Fibroblast of lung (primary cell): ENCODE results near the gene LRRFIP1. TPM values are rescaled to one million over a fixed set of nuclear protein-coding genes. Genes with fewer than 3 reads are reported as not detected.

Source experiments
- DNase-seq, 2 donors: peaks; one replicate each; pipeline versions ENCODE4 v3.0.0 to v3.0.0-alpha.2; 2010; ENCODE audit warnings: low read depth in 2 of 2
- H2AFZ ChIP-seq: 2 replicates; pipeline ENCODE4 v1.5.1; 2012; ENCODE audit warnings: low read length, control low read depth, inconsistent platforms
- H3K27ac ChIP-seq: 2 replicates; pipeline ENCODE4 v1.5.1; 2011; ENCODE audit warnings: low read length, control low read depth; ENCODE audit not compliant: insufficient read depth
- H3K27me3 ChIP-seq: 2 replicates; pipeline ENCODE4 v1.5.1; 2011; ENCODE audit warnings: mild to moderate bottlenecking, low read length; ENCODE audit not compliant: control insufficient read depth, insufficient read depth
- H3K36me3 ChIP-seq: 2 replicates; pipeline ENCODE4 v1.5.1; 2011; ENCODE audit warnings: low read length; ENCODE audit not compliant: control insufficient read depth, insufficient read depth
- H3K4me1 ChIP-seq: 2 replicates; pipeline ENCODE4 v1.5.1; 2011; ENCODE audit warnings: low read length; ENCODE audit not compliant: control insufficient read depth, insufficient read depth; ENCODE audit errors: extremely low read depth
- H3K4me2 ChIP-seq: 2 replicates; pipeline ENCODE4 v1.5.1; 2011; ENCODE audit warnings: low read length, control low read depth; ENCODE audit not compliant: insufficient read depth; ENCODE audit errors: extremely low read depth
- H3K4me3 ChIP-seq, 4 experiments: fragments of 200-600 bp in 1 of 4; sonication (generic) in 1 of 4; replicated peaks in 1 of 4; 2 replicates each; pipeline ENCODE4 v1.5.1; 2011 to 2016; ENCODE audit warnings: low read length in 4 of 4, low read depth in 3 of 4, mild to moderate bottlenecking in 3 of 4, control low read depth in 2 of 4, inconsistent platforms in 1 of 4, mixed read lengths in 1 of 4; ENCODE audit not compliant: insufficient read depth in 1 of 4; ENCODE audit errors: control extremely low read depth in 1 of 4
- H3K79me2 ChIP-seq: 2 replicates; pipeline ENCODE4 v1.5.1; 2012; ENCODE audit warnings: mild to moderate bottlenecking, low read length, inconsistent platforms; ENCODE audit not compliant: control insufficient read depth, insufficient read depth
- H3K9ac ChIP-seq: 2 replicates; pipeline ENCODE4 v1.5.1; 2011; ENCODE audit warnings: mild to moderate bottlenecking, low read length, control low read depth; ENCODE audit not compliant: insufficient read depth
- H3K9me3 ChIP-seq: 2 replicates; pipeline ENCODE4 v1.5.1; 2012; ENCODE audit warnings: low read depth, low read length; ENCODE audit not compliant: control insufficient read depth, insufficient read depth
- H4K20me1 ChIP-seq: 2 replicates; pipeline ENCODE4 v1.5.1; 2011; ENCODE audit warnings: low read length; ENCODE audit not compliant: control insufficient read depth, insufficient read depth; ENCODE audit errors: extremely low read depth
- EZH2 ChIP-seq: IDR thresholded peaks from 2 replicates; pipeline ENCODE4 v1.5.1; 2012; ENCODE audit warnings: low read length, control low read depth, mild to moderate bottlenecking; ENCODE audit errors: missing control alignments
- polyA plus RNA-seq, 2 donors: library from polyadenylated mRNA; depleted of rRNA in 1 of 2; stranded (reverse) in 1 of 2; unstranded in 1 of 2; fragments of >200 nt; gene quantifications; 2 replicates each; pipeline ENCODE4 v1.2.1, GENCODE V29; 2011 to 2012; ENCODE audit warnings: missing spikeins in 1 of 2
- total RNA-seq: library from RNA; depleted of rRNA; stranded (reverse); fragments of >200 nt; gene quantifications from 2 replicates; pipeline ENCODE4 v1.2.1, GENCODE V29; 2014
- TF ChIP-seq, protein P1 (sequence below), 2 donors: IDR thresholded peaks in 1 of 2; conservative IDR thresholded peaks in 1 of 2; 1 replicate in 1 of 2; 2 replicates in 1 of 2; pipeline ENCODE4 v1.5.1; 2011 to 2012; ENCODE audit warnings: low read length in 2 of 2, control low read depth in 1 of 2, inconsistent platforms in 1 of 2, low read depth in 1 of 2, mild to moderate bottlenecking in 1 of 2

Gene LRRFIP1
- total and polyA plus RNA-seq, 2 donors (not counting 1 experiment from before 2014, with no cell fraction given) = 58.1 to 113 TPM

DNA sequence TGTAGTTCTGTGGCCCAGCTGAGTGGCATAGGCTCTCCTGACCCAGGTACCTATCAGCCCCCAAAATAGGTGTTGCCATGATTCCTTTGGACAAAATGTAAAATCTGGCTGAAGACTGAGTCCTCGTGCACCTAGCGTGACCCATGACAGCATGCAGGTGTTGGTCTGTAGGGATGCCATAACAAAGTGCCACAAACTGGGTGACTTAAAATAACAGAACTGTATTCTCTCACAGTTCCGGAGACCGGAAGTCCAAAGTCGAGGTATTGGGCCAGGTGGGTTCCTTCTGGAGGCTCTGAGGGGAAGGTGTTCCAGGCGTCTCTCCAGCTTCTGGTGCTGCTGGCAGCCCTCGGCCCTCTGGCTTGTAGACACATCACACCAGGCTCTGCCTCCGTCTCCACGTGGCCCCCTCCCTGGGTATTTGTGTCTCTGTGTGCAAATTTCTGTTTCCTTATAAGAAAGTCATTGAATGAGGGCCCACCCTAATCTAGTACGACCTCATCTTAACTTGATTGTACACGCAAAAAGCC, 34.5 kb downstream of the LRRFIP1 start:
- H2AFZ ChIP-seq = no peak overlapping the region
- TF ChIP-seq, protein P1, sequence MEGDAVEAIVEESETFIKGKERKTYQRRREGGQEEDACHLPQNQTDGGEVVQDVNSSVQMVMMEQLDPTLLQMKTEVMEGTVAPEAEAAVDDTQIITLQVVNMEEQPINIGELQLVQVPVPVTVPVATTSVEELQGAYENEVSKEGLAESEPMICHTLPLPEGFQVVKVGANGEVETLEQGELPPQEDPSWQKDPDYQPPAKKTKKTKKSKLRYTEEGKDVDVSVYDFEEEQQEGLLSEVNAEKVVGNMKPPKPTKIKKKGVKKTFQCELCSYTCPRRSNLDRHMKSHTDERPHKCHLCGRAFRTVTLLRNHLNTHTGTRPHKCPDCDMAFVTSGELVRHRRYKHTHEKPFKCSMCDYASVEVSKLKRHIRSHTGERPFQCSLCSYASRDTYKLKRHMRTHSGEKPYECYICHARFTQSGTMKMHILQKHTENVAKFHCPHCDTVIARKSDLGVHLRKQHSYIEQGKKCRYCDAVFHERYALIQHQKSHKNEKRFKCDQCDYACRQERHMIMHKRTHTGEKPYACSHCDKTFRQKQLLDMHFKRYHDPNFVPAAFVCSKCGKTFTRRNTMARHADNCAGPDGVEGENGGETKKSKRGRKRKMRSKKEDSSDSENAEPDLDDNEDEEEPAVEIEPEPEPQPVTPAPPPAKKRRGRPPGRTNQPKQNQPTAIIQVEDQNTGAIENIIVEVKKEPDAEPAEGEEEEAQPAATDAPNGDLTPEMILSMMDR (conservative IDR thresholded peaks at IDR 0.05 in 1 of 2, IDR thresholded peaks at IDR 0.05 in 1 of 2; ENCODE audit: low read depth in 1 of 2, low read length in 2 of 2) = no peak
- H4K20me1 ChIP-seq = no peaks in the 10 kb centered on the region
- no peak overlapping the region for H3K9ac ChIP-seq
- no peak overlapping the region for H3K27ac ChIP-seq
- H3K9me3 ChIP-seq = no peaks in the 10 kb centered on the region
- H3K36me3 ChIP-seq = no peaks in the 10 kb centered on the region
- DNase-seq = no peak
- H3K27me3 ChIP-seq = no peaks in the 10 kb centered on the region
- no peaks in the 10 kb centered on the region for H3K79me2 ChIP-seq
- H3K4me2 ChIP-seq = no peak overlapping the region
- peaks cover 9% of the 10 kb centered on the region for H3K4me1 ChIP-seq
- no peak overlapping the region for H3K4me3 ChIP-seq

DNA sequence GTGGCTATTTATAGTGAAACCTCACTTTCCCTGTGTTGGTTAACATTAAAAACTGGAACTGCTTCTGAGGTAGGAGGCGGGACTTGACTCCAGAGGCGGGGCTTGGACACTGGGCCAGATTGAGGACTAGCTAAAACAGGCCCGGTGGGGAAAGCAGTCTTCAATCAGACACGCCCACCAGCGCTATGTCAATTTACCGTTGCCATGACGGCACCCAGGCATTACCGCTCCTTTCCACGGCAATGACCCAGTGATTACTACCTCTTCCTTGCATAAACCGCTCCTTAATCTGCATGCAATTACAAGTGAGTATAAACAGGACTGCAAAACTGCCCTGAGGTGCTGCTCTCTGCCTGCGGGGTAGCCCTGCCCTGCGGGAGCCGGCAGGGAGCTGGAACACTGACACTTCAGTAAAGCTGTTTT, 35.3 kb downstream of the LRRFIP1 start:
- H3K9ac ChIP-seq = no peak overlapping the region
- DNase-seq = peak; percentile 87 to 88

DNA sequence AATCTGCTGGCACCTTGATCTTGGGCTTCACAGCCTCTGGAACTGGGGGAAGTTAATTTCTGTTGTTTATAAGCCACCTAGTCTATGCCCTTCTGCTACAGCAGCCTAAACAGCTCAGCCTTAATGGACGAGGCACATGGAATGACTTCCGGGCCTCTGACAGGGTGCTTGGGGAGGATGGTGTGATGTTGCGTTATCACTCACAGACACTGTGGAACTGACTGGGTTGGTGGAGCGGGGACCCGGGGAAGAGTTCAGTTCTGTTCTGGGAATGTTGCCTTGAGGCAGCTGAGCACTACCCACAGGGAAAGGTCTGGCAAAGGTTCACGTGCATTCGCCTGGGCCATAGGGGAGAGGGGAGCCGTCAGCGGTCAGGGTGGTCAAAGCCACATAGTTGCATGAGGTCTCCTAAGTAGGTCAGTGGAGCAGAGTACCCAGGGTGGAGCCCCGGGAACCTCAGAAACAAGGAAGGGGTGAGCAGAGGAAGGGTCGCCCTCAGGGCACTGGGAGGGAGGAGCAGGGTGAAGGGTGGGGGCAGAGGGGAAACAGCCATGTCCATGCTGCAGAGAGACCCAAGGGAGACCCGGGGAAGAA, 36.2 kb downstream of the LRRFIP1 start:
- Histone ChIP-seq H3K4me2 (no peak overlapping the region), H3K79me2 (no peaks in the 10 kb centered on the region), H4K20me1 (no peaks in the 10 kb centered on the region), H3K4me1 (peaks cover 9% of the 10 kb centered on the region), H3K4me3 (no peak overlapping the region), H3K36me3 (no peaks in the 10 kb centered on the region), H3K9me3 (no peaks in the 10 kb centered on the region), H3K9ac (no peak overlapping the region), H3K27ac (peak overlapping the region; percentile 63), H3K27me3 (no peaks in the 10 kb centered on the region), H2AFZ (no peak overlapping the region)
- peak in 1 of 2 donors; percentile 50 for DNase-seq
- TF ChIP-seq EZH2 = no peak
- TF ChIP-seq, protein P1 (conservative IDR thresholded peaks at IDR 0.05 in 1 of 2, IDR thresholded peaks at IDR 0.05 in 1 of 2; ENCODE audit: low read depth in 1 of 2, low read length in 2 of 2) = no peak

More for the DNA sequence above, 35.3 kb downstream of the LRRFIP1 start:
- Histone ChIP-seq H2AFZ (no peak overlapping the region), H3K4me2 (peak overlapping the region; percentile 76), H3K79me2 (no peaks in the 10 kb centered on the region), H3K27ac (peak overlapping the region; percentile 63), H3K27me3 (no peaks in the 10 kb centered on the region), H3K4me1 (peaks cover 9% of the 10 kb centered on the region), H3K36me3 (no peaks in the 10 kb centered on the region), H4K20me1 (no peaks in the 10 kb centered on the region), H3K4me3 (no peak overlapping the region), H3K9me3 (no peaks in the 10 kb centered on the region)
- no peak for TF ChIP-seq EZH2
- TF ChIP-seq, protein P1 (conservative IDR thresholded peaks at IDR 0.05 in 1 of 2, IDR thresholded peaks at IDR 0.05 in 1 of 2; ENCODE audit: low read depth in 1 of 2, low read length in 2 of 2) = no peak
